Activated naive CD8-positive, alpha-beta T cell treated with anti-CD3 and anti-CD28 coated beads, Interleukin-2, amount 10 ng/mL, durations not matched to agents 7 days and 5 days (primary cell): ENCODE results near the gene MIX23. TPM values are rescaled to one million over a fixed set of nuclear protein-coding genes. Genes with fewer than 3 reads are reported as not detected.

Experiments
- ATAC-seq: fragments of 150-1000 bp; cut with Tn5 transposase; one replicate; pipeline ENCODE4 v1.10.0; 2021; ENCODE audit warnings: low read depth, moderate library complexity
- POLR2A ChIA-PET: fragments of 350-600 bp; sonication (Branson Sonifier 250); formaldehyde crosslinking; loops from one replicate; lab custom pipeline; 2021; ENCODE audit warnings: antibody characterized with exemption; lab: Charles Lee
- DNase-seq: peaks from one replicate; pipeline ENCODE4 v3.0.0; 2021
- H3K27ac Mint-ChIP-seq: one replicate; pipeline ENCODE4 v1.8.0; 2022; ENCODE audit warnings: mild to moderate bottlenecking, mixed read lengths
- H3K27me3 Mint-ChIP-seq: one replicate; pipeline ENCODE4 v1.8.0; 2022; ENCODE audit warnings: mild to moderate bottlenecking, moderate library complexity, mixed read lengths
- H3K36me3 Mint-ChIP-seq: one replicate; pipeline ENCODE4 v1.8.0; 2021; ENCODE audit warnings: mild to moderate bottlenecking, mixed read lengths
- H3K4me1 Mint-ChIP-seq: one replicate; pipeline ENCODE4 v1.8.0; 2021; ENCODE audit warnings: mixed read lengths
- H3K4me3 Mint-ChIP-seq: one replicate; pipeline ENCODE4 v1.8.0; 2022; ENCODE audit warnings: mild to moderate bottlenecking, moderate library complexity, mixed read lengths
- H3K9me3 Mint-ChIP-seq: one replicate; pipeline ENCODE4 v1.8.0; 2021; ENCODE audit warnings: mixed read lengths
- total RNA-seq, 2 experiments: library from RNA; stranded (reverse); gene quantifications; one replicate each; pipeline ENCODE4 v1.2.3, GENCODE V29; 2021

MIX23 gene
- total RNA-seq, 2 experiments from 2014 or later: 33.6 to 34.4 TPM

GRCh38 chr3:122355612-122356011, 27.4 kb downstream of the MIX23 start:
- peaks cover 8% of the 10 kb centered on the region for H3K36me3 Mint-ChIP-seq
- no peak overlapping the region for H3K27ac Mint-ChIP-seq
- DNase-seq (no peak), ATAC-seq (no peak)
- no peak overlapping the region for H3K4me3 Mint-ChIP-seq
- POLR2A ChIA-PET: no interaction called here
- no peaks in the 10 kb centered on the region for H3K9me3 Mint-ChIP-seq
- peaks cover 6% of the 10 kb centered on the region for H3K4me1 Mint-ChIP-seq
- H3K27me3 Mint-ChIP-seq: no peaks in the 10 kb centered on the region

GRCh38 chr3:122353893-122354401, 29.1 kb downstream of the MIX23 start:
- POLR2A ChIA-PET: interaction anchor here (1.4 kb wide), 1 partner anchor 519 kb away, joined by 4 read pairs; the partner anchor contains the start of genes EAF2 and IQCB1
- no peak for ATAC-seq
- no peak for DNase-seq
- Mint-ChIP-seq H3K36me3 (peaks cover 8% of the 10 kb centered on the region), H3K4me1 (peaks cover 6% of the 10 kb centered on the region), H3K27ac (no peak overlapping the region), H3K9me3 (no peaks in the 10 kb centered on the region), H3K27me3 (no peaks in the 10 kb centered on the region), H3K4me3 (no peak overlapping the region)

- Mint-ChIP-seq H3K36me3 (peaks cover 1% of the 10 kb centered on the region), H3K27me3 (no peaks in the 10 kb centered on the region), H3K27ac (no peak overlapping the region), H3K4me1 (no peaks in the 10 kb centered on the region), H3K9me3 (no peaks in the 10 kb centered on the region), H3K4me3 (no peak overlapping the region)
- DNase-seq (no peak), ATAC-seq (no peak)
- POLR2A ChIA-PET: interaction anchor here (1.4 kb wide), 1 partner anchor 518 kb away, joined by 4 read pairs; the partner anchor contains the start of genes EAF2 and IQCB1
Measured at GRCh38 chr3:122353215-122353614, 29.8 kb downstream of the MIX23 start.

- no peak overlapping the region for H3K4me3 Mint-ChIP-seq
- peaks cover 5% of the 10 kb centered on the region for H3K9me3 Mint-ChIP-seq
- peaks cover 1% of the 10 kb centered on the region for H3K36me3 Mint-ChIP-seq
- POLR2A ChIA-PET: no interaction called here
- no peaks in the 10 kb centered on the region for H3K4me1 Mint-ChIP-seq
- no peak for DNase-seq
- no peak overlapping the region for H3K27ac Mint-ChIP-seq
- peaks cover 2% of the 10 kb centered on the region for H3K27me3 Mint-ChIP-seq
- no peak for ATAC-seq
Measured at GRCh38 chr3:122351612-122352011, 31.4 kb downstream of the MIX23 start.

GRCh38 chr3:122350814-122351418, 32.1 kb downstream of the MIX23 start:
- Mint-ChIP-seq H3K36me3 (peaks cover 1% of the 10 kb centered on the region), H3K4me3 (no peak overlapping the region), H3K4me1 (no peaks in the 10 kb centered on the region), H3K27ac (no peak overlapping the region), H3K27me3 (peaks cover 2% of the 10 kb centered on the region), H3K9me3 (peaks cover 5% of the 10 kb centered on the region)
- ATAC-seq (no peak), DNase-seq (no peak)
- POLR2A ChIA-PET: interaction anchor here (0.5 kb wide), 1 partner anchor 804 kb away, joined by 5 read pairs; no protein-coding TSS in a partner anchor

- ATAC-seq (no peak), DNase-seq (no peak)
- no peaks in the 10 kb centered on the region for H3K36me3 Mint-ChIP-seq
- no peak overlapping the region for H3K27ac Mint-ChIP-seq
- peaks cover 2% of the 10 kb centered on the region for H3K27me3 Mint-ChIP-seq
- no peak overlapping the region for H3K4me3 Mint-ChIP-seq
- peaks cover 5% of the 10 kb centered on the region for H3K9me3 Mint-ChIP-seq
- H3K4me1 Mint-ChIP-seq: no peaks in the 10 kb centered on the region
- POLR2A ChIA-PET: no interaction called here
Measured at GRCh38 chr3:122349171-122349570, 33.9 kb downstream of the MIX23 start.

- POLR2A ChIA-PET: no interaction called here
- H3K9me3 Mint-ChIP-seq: peaks cover 5% of the 10 kb centered on the region
- H3K36me3 Mint-ChIP-seq: no peaks in the 10 kb centered on the region
- H3K27ac Mint-ChIP-seq: no peak overlapping the region
- H3K4me3 Mint-ChIP-seq: no peak overlapping the region
- no peak for DNase-seq
- H3K27me3 Mint-ChIP-seq: peaks cover 4% of the 10 kb centered on the region
- no peaks in the 10 kb centered on the region for H3K4me1 Mint-ChIP-seq
- ATAC-seq: no peak
Measured at GRCh38 chr3:122343654-122344053, 39.4 kb downstream of the MIX23 start.

GRCh38 chr3:122342803-122343202, 40.2 kb downstream of the MIX23 start:
- POLR2A ChIA-PET: no interaction called here
- peaks cover 3% of the 10 kb centered on the region for H3K9me3 Mint-ChIP-seq
- H3K27me3 Mint-ChIP-seq: peaks cover 4% of the 10 kb centered on the region
- no peak overlapping the region for H3K27ac Mint-ChIP-seq
- no peak for ATAC-seq
- no peaks in the 10 kb centered on the region for H3K36me3 Mint-ChIP-seq
- no peaks in the 10 kb centered on the region for H3K4me1 Mint-ChIP-seq
- H3K4me3 Mint-ChIP-seq: no peak overlapping the region
- no peak for DNase-seq

GRCh38 chr3:122332551-122332950, 50.5 kb downstream of the MIX23 start:
- no peak overlapping the region for H3K4me3 Mint-ChIP-seq
- no peaks in the 10 kb centered on the region for H3K9me3 Mint-ChIP-seq
- ATAC-seq (no peak), DNase-seq (no peak)
- H3K36me3 Mint-ChIP-seq: no peaks in the 10 kb centered on the region
- H3K4me1 Mint-ChIP-seq: no peaks in the 10 kb centered on the region
- peaks cover 39% of the 10 kb centered on the region for H3K27me3 Mint-ChIP-seq
- H3K27ac Mint-ChIP-seq: no peak overlapping the region
- POLR2A ChIA-PET: no interaction called here

GRCh38 chr3:122331886-122332285, 51.1 kb downstream of the MIX23 start:
- ATAC-seq: no peak
- Mint-ChIP-seq H3K9me3 (no peaks in the 10 kb centered on the region), H3K36me3 (no peaks in the 10 kb centered on the region), H3K4me3 (no peak overlapping the region), H3K4me1 (no peaks in the 10 kb centered on the region), H3K27me3 (peaks cover 39% of the 10 kb centered on the region), H3K27ac (no peak overlapping the region)
- no peak for DNase-seq
- POLR2A ChIA-PET: no interaction called here

GRCh38 chr3:122325769-122326168, 57.3 kb downstream of the MIX23 start:
- H3K36me3 Mint-ChIP-seq: peaks cover 3% of the 10 kb centered on the region
- DNase-seq: no peak
- H3K9me3 Mint-ChIP-seq: no peaks in the 10 kb centered on the region
- no peak overlapping the region for H3K27ac Mint-ChIP-seq
- H3K4me1 Mint-ChIP-seq: peaks cover 23% of the 10 kb centered on the region
- POLR2A ChIA-PET: no interaction called here
- H3K4me3 Mint-ChIP-seq: no peak overlapping the region
- ATAC-seq: no peak
- H3K27me3 Mint-ChIP-seq: peaks cover 18% of the 10 kb centered on the region

- ATAC-seq: no peak
- H3K4me3 Mint-ChIP-seq: no peak within 1 kb of the TSS
Measured at GRCh38 chr3:122324871-122325323, 58.1 kb downstream of the MIX23 start, which contains the start of gene CSTA. TSS of gene CSTA (plus strand) at chr3:122325248. CDS start at chr3:122325293, 45 bp downstream.

GRCh38 chr3:122322095-122323075, 60.6 kb downstream of the MIX23 start:
- Mint-ChIP-seq H3K27ac (peak overlapping the region; percentile 30), H3K9me3 (peaks cover 12% of the 10 kb centered on the region), H3K27me3 (peaks cover 13% of the 10 kb centered on the region), H3K4me3 (peak overlapping the region; percentile 56), H3K4me1 (peaks cover 27% of the 10 kb centered on the region), H3K36me3 (peaks cover 9% of the 10 kb centered on the region)
- ATAC-seq (peak; percentile 94), DNase-seq (no peak)
- POLR2A ChIA-PET: interaction anchor here (0.9 kb wide), 1 partner anchor 9 kb away, joined by 3 read pairs; no protein-coding TSS in a partner anchor

More at GRCh38 chr3:122324871-122325323, 58.1 kb downstream of the MIX23 start, which contains the start of gene CSTA:
- H3K4me1 Mint-ChIP-seq: peaks cover 23% of the 10 kb centered on the region
- peaks cover 3% of the 10 kb centered on the region for H3K9me3 Mint-ChIP-seq
- H3K36me3 Mint-ChIP-seq: peaks cover 6% of the 10 kb centered on the region
- no peak for DNase-seq
- no peak within 1 kb of the TSS for H3K27ac Mint-ChIP-seq
- H3K27me3 Mint-ChIP-seq: peaks cover 11% of the 10 kb centered on the region
- POLR2A ChIA-PET: no interaction called here
